K562 (cell line): ENCODE data around the gene TFAP2A. TPM values are rescaled to one million over a fixed set of nuclear protein-coding genes. Genes with fewer than 3 reads are reported as not detected.
A peak's percentile ranks its signal among the peaks of the same experiment; 100 is the strongest.

Source experiments
- C11orf30 ChIP-seq: fragments of 450-650 bp; IDR thresholded peaks from 2 replicates; pipeline ENCODE4 v1.6.1; 2016; ENCODE audit warnings: low read depth, mild to moderate bottlenecking
- EGR1 ChIP-seq: fragments of 450-650 bp; conservative IDR thresholded peaks from 2 replicates; pipeline ENCODE4 v1.6.1; 2017; ENCODE audit warnings: mild to moderate bottlenecking
- FOS ChIP-seq: IDR thresholded peaks from 3 replicates; pipeline ENCODE4 v1.6.1; 2011; ENCODE audit not compliant: insufficient read length; ENCODE audit errors: extremely low read depth
- FOSL1 ChIP-seq: fragments of 200-800 bp; sonication (Bioruptor generic); conservative IDR thresholded peaks from 2 replicates; pipeline ENCODE4 v1.6.1; 2016; ENCODE audit warnings: missing genetic modification characterization, missing compliant biosample characterization
- GATA2 ChIP-seq: sonication (generic); formaldehyde crosslinking; IDR thresholded peaks from 2 replicates; pipeline ENCODE4 v1.4.0; 2020; ENCODE audit warnings: mild to moderate bottlenecking, missing genetic modification reagents
- LARP7 ChIP-seq: fragments of 450-650 bp; IDR thresholded peaks from 2 replicates; pipeline ENCODE4 v1.6.1; 2016
- MAZ ChIP-seq, 2 experiments: fragments of 450-650 bp in 1 of 2; sonication (generic) in 1 of 2; formaldehyde crosslinking; IDR thresholded peaks in 1 of 2; conservative IDR thresholded peaks in 1 of 2; 2 replicates each; pipeline versions ENCODE4 v1.4.0 to v1.5.0; 2020; ENCODE audit warnings: mild to moderate bottlenecking in 1 of 2, missing genetic modification reagents in 1 of 2
- MTA2 ChIP-seq: fragments of 450-650 bp; IDR thresholded peaks from 2 replicates; pipeline ENCODE4 v1.6.1; 2016; ENCODE audit warnings: low read depth
- TEAD1 ChIP-seq, 2 experiments: fragments of 450-650 bp in 1 of 2; sonication (generic) in 1 of 2; formaldehyde crosslinking; IDR thresholded peaks; 2 replicates each; pipeline versions ENCODE4 v1.4.0 to v1.8.0; 2020 to 2022; ENCODE audit warnings: mild to moderate bottlenecking in 2 of 2, missing genetic modification reagents in 1 of 2
- ZNF79 ChIP-seq: fragments of 250-450 bp; sonication (Bioruptor Pico); IDR thresholded peaks from 2 replicates; pipeline ENCODE4 v1.4.0; 2020; ENCODE audit warnings: low read depth, mild to moderate bottlenecking, moderate library complexity
- polyA plus RNA-seq, 8 experiments: library from polyadenylated mRNA; depleted of rRNA in 4 of 8; stranded (reverse) in 5 of 8; unstranded in 3 of 8; fragments of >200 nt; fragmentation: Nextera tagmentation in 2 of 8; fragmentation: Illumina TruSeq in 1 of 8; extraction: Ambion mirVana in 2 of 8; extraction: Trizol in 1 of 8; gene quantifications; 2 replicates each; pipeline versions ENCODE4 v1.2.1 to v1.2.3, GENCODE V29; 2011 to 2014; ENCODE audit warnings: inconsistent platforms in 1 of 8, missing spikeins in 1 of 8
- total RNA-seq, 7 experiments: library from RNA; depleted of rRNA in 6 of 7; stranded (reverse); fragments of >200 nt in 6 of 7; fragmentation: Illumina TruSeq in 2 of 7; extraction: Trizol in 2 of 7; gene quantifications; 2 replicates each; pipeline versions ENCODE4 v1.2.1 to v1.2.3, GENCODE V29; 2011 to 2021; ENCODE audit warnings: low replicate concordance in 1 of 7
- TF ChIP-seq, protein P1 (sequence below), 2 experiments: fragments of 450-650 bp; formaldehyde crosslinking in 1 of 2; IDR thresholded peaks; 2 replicates each; pipeline versions ENCODE4 v1.4.0 to v1.6.1; 2014 to 2020; ENCODE audit warnings: mild to moderate bottlenecking in 2 of 2, borderline replicate concordance in 1 of 2, low read depth in 1 of 2
- TF ChIP-seq, protein P2 (sequence below): fragments of 450-650 bp; IDR thresholded peaks from 2 replicates; pipeline ENCODE4 v1.6.1; 2017; ENCODE audit warnings: antibody characterized with exemption, mild to moderate bottlenecking

TFAP2A gene
- total and polyA plus RNA-seq, 9 of the 15 experiments (the other 6 are each of a cell fraction or from before 2014, with no cell fraction given) = 0.14 to 0.53 (median 0.19) TPM; not detected in 1

DNA sequence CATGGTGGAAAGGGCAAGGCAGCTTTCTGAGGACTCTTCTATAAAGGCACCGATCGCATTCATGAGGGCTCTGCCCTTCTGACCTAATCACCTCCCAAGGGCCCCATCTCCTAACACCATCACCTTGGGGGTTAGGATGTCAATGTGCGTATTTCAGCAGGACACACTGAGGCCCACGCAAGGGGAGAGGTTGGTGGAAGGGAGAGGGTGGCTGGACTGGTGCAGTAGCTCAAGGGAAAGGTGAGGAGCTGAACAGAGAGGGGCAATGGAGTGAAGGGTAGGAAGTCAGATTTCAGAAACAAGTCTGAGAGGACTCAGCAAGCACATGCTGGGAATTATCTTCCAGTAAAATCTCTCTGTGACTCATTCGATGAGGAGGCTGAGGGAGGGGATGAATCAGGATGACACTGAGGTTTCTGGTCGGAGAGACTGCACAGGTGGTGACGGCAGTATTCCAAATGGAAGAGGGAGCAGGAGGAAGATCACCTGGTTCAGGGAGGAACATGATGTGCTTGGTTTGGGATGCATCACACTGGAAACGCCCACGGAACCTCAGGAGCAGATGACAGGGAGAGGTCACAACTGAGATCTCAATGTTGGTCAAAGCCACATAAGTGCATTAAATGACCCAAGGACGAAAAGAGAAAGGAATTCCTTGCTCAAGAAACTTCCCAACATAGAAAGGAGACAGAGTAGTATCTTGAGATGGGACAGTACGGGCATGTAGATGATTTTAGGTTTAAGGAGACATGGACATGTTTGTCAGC, 67.1 kb downstream of the TFAP2A start (continued):
- TF ChIP-seq MAZ (CRISPR knock-in tag; conservative IDR thresholded peaks at IDR 0.05 in 1 of 2, IDR thresholded peaks at IDR 0.05 in 1 of 2) (peak in 1 of 2 experiments; percentile 51; a peak in 1 of 4 replicates), C11orf30 (peak; percentile 95), FOSL1 (tag) (peak; percentile 99), ZNF79 (CRISPR knock-in tag) (no peak), EGR1 (peak; percentile 61), FOS (peak; percentile 86), TEAD1 (CRISPR knock-in tag; IDR thresholded peaks at IDR 0.05) (peak in 1 of 2 experiments; percentile 40; a peak in 1 of 4 replicates), GATA2 (CRISPR knock-in tag) (peak; percentile 69), MTA2 (no peak), LARP7 (peak; percentile 25; the same call in 1 of the 2 replicates)
- TF ChIP-seq, protein P1, sequence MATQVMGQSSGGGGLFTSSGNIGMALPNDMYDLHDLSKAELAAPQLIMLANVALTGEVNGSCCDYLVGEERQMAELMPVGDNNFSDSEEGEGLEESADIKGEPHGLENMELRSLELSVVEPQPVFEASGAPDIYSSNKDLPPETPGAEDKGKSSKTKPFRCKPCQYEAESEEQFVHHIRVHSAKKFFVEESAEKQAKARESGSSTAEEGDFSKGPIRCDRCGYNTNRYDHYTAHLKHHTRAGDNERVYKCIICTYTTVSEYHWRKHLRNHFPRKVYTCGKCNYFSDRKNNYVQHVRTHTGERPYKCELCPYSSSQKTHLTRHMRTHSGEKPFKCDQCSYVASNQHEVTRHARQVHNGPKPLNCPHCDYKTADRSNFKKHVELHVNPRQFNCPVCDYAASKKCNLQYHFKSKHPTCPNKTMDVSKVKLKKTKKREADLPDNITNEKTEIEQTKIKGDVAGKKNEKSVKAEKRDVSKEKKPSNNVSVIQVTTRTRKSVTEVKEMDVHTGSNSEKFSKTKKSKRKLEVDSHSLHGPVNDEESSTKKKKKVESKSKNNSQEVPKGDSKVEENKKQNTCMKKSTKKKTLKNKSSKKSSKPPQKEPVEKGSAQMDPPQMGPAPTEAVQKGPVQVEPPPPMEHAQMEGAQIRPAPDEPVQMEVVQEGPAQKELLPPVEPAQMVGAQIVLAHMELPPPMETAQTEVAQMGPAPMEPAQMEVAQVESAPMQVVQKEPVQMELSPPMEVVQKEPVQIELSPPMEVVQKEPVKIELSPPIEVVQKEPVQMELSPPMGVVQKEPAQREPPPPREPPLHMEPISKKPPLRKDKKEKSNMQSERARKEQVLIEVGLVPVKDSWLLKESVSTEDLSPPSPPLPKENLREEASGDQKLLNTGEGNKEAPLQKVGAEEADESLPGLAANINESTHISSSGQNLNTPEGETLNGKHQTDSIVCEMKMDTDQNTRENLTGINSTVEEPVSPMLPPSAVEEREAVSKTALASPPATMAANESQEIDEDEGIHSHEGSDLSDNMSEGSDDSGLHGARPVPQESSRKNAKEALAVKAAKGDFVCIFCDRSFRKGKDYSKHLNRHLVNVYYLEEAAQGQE (IDR thresholded peaks at IDR 0.05; ENCODE audit: borderline replicate concordance) = peak; percentile 42; the same call in 1 of the 2 replicates
- TF ChIP-seq, protein P1 (CRISPR knock-in tag; IDR thresholded peaks at IDR 0.05; ENCODE audit: low read depth) = no peak
- TF ChIP-seq, protein P2, sequence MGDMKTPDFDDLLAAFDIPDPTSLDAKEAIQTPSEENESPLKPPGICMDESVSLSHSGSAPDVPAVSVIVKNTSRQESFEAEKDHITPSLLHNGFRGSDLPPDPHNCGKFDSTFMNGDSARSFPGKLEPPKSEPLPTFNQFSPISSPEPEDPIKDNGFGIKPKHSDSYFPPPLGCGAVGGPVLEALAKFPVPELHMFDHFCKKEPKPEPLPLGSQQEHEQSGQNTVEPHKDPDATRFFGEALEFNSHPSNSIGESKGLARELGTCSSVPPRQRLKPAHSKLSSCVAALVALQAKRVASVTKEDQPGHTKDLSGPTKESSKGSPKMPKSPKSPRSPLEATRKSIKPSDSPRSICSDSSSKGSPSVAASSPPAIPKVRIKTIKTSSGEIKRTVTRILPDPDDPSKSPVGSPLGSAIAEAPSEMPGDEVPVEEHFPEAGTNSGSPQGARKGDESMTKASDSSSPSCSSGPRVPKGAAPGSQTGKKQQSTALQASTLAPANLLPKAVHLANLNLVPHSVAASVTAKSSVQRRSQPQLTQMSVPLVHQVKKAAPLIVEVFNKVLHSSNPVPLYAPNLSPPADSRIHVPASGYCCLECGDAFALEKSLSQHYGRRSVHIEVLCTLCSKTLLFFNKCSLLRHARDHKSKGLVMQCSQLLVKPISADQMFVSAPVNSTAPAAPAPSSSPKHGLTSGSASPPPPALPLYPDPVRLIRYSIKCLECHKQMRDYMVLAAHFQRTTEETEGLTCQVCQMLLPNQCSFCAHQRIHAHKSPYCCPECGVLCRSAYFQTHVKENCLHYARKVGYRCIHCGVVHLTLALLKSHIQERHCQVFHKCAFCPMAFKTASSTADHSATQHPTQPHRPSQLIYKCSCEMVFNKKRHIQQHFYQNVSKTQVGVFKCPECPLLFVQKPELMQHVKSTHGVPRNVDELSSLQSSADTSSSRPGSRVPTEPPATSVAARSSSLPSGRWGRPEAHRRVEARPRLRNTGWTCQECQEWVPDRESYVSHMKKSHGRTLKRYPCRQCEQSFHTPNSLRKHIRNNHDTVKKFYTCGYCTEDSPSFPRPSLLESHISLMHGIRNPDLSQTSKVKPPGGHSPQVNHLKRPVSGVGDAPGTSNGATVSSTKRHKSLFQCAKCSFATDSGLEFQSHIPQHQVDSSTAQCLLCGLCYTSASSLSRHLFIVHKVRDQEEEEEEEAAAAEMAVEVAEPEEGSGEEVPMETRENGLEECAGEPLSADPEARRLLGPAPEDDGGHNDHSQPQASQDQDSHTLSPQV = peak; percentile 85; the same call in 1 of the 2 replicates
